KMS-11 (cell line): Measurements from ENCODE around the gene CFAP52.

Experiments used
- H2AFZ ChIP-seq: fragments of 200-600 bp; sonication (generic); 2 replicates; pipeline ENCODE4 v1.6.1; 2016; ENCODE audit warnings: antibody characterized with exemption, mixed run types, low read depth
- H3K27ac ChIP-seq: fragments of 200-600 bp; sonication (generic); 2 replicates; pipeline ENCODE4 v1.6.1; 2016; ENCODE audit warnings: mild to moderate bottlenecking, mixed run types
- H3K27me3 ChIP-seq: fragments of 200-600 bp; sonication (generic); 2 replicates; pipeline ENCODE4 v1.6.1; 2017; ENCODE audit warnings: mild to moderate bottlenecking, low read depth, mixed run types, moderate library complexity; ENCODE audit not compliant: insufficient read depth
- H3K36me3 ChIP-seq: fragments of 200-600 bp; sonication (generic); 2 replicates; pipeline ENCODE4 v1.6.1; 2017; ENCODE audit warnings: mild to moderate bottlenecking, mixed run types; ENCODE audit not compliant: insufficient read depth
- H3K4me1 ChIP-seq: fragments of 200-600 bp; sonication (generic); 2 replicates; pipeline ENCODE4 v1.6.1; 2016; ENCODE audit warnings: mild to moderate bottlenecking, low read depth, mixed run types; ENCODE audit not compliant: poor library complexity, severe bottlenecking
- H3K4me2 ChIP-seq: fragments of 200-600 bp; sonication (generic); 2 replicates; pipeline ENCODE4 v1.7.0; 2016; ENCODE audit warnings: mild to moderate bottlenecking, mixed run types
- H3K4me3 ChIP-seq: fragments of 200-600 bp; sonication (generic); IDR thresholded peaks from 2 replicates; pipeline ENCODE4 v1.6.1; 2017; ENCODE audit warnings: low read depth, low read length, mixed read lengths; ENCODE audit not compliant: insufficient read depth
- H3K79me2 ChIP-seq: fragments of 200-600 bp; sonication (generic); 2 replicates; pipeline ENCODE4 v1.6.1; 2016; ENCODE audit warnings: low read depth, mixed run types; ENCODE audit not compliant: insufficient read depth
- H3K9ac ChIP-seq: fragments of 200-600 bp; sonication (generic); 2 replicates; pipeline ENCODE4 v1.6.1; 2016; ENCODE audit warnings: mild to moderate bottlenecking, mixed run types
- H4K20me1 ChIP-seq: fragments of 200-600 bp; sonication (generic); 2 replicates; pipeline ENCODE4 v1.6.1; 2016; ENCODE audit warnings: mild to moderate bottlenecking, mixed run types; ENCODE audit not compliant: insufficient read depth
- TF ChIP-seq, protein P1 (sequence below): fragments of 200-600 bp; sonication (generic); conservative IDR thresholded peaks from 2 replicates; pipeline ENCODE4 v1.6.1; 2017; ENCODE audit warnings: low read depth, mild to moderate bottlenecking, antibody characterized with exemption, low read length, moderate library complexity, mixed read lengths

Gene CFAP52

DNA sequence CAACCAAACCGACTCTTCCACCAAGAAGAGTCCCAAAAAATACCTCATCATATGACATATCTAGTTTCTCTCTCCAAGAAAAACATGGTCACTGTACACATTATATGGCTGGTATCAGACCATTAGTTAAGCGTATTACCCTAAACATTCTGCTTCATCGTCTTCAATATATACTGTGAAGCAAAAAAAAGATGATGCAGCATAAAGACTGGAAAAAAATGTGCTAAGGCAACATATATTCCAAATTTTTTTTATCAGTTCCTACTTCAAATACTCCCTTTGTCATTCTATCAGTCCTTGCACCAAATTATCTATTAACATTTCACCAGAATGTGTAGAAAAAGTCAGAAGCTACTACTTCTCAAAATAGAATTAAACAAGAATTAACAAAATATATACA, 43.7 kb upstream of the CFAP52 start:
- Histone ChIP-seq H3K4me3 (no peak overlapping the region), H3K79me2 (no peaks in the 10 kb centered on the region), H3K4me2 (no peak overlapping the region), H3K36me3 (no peaks in the 10 kb centered on the region), H4K20me1 (no peaks in the 10 kb centered on the region), H3K9ac (no peak overlapping the region), H3K27me3 (no peaks in the 10 kb centered on the region), H2AFZ (no peak overlapping the region), H3K4me1 (no peaks in the 10 kb centered on the region), H3K27ac (no peak overlapping the region)
- TF ChIP-seq, protein P1, sequence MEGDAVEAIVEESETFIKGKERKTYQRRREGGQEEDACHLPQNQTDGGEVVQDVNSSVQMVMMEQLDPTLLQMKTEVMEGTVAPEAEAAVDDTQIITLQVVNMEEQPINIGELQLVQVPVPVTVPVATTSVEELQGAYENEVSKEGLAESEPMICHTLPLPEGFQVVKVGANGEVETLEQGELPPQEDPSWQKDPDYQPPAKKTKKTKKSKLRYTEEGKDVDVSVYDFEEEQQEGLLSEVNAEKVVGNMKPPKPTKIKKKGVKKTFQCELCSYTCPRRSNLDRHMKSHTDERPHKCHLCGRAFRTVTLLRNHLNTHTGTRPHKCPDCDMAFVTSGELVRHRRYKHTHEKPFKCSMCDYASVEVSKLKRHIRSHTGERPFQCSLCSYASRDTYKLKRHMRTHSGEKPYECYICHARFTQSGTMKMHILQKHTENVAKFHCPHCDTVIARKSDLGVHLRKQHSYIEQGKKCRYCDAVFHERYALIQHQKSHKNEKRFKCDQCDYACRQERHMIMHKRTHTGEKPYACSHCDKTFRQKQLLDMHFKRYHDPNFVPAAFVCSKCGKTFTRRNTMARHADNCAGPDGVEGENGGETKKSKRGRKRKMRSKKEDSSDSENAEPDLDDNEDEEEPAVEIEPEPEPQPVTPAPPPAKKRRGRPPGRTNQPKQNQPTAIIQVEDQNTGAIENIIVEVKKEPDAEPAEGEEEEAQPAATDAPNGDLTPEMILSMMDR: no peak

DNA sequence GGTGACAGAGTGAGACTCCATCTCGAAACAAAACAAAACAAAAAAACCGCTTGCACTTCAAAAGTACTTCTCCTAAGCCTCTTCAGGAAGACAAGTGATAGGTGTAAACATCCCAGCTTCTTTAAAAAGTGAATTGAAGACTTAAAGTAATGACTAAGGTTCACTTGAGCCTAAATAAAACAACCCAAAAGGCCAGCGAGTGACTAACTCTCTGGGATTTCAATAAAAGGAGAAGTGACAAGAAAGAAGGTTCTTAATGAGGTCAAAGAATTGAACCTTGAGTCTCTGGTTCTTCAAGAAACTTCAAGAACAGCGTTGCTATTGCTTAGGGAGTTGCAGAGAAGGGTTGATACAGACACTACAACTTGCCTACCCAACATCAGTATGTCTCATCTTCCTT, 43.0 kb upstream of the CFAP52 start:
- no peaks in the 10 kb centered on the region for H4K20me1 ChIP-seq
- H3K79me2 ChIP-seq: no peaks in the 10 kb centered on the region
- H3K4me1 ChIP-seq: no peaks in the 10 kb centered on the region
- H3K27ac ChIP-seq: no peak overlapping the region
- TF ChIP-seq, protein P1: no peak
- no peaks in the 10 kb centered on the region for H3K36me3 ChIP-seq
- no peaks in the 10 kb centered on the region for H3K27me3 ChIP-seq
- H3K9ac ChIP-seq: no peak overlapping the region
- H3K4me3 ChIP-seq: no peak overlapping the region
- no peak overlapping the region for H3K4me2 ChIP-seq
- H2AFZ ChIP-seq: no peak overlapping the region

DNA sequence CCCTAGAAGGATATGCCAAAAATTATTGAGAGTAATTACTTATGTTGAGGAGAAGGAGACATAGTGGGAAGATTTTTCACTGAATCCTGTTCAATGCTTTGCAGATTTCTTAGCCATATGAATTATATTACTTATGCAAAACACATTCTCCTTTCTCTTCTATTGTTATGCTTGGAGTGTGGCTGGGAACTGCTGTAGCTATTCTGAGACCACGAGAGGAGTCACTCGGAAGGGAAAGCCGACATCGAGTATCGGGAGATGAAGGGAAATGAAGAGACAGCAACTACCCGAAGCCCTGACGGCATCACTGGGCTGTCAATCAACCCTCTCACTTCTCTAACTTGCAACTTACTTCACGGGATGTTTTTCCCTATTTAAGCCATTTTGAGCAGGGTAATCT, 40.4 kb upstream of the CFAP52 start:
- Histone ChIP-seq H3K4me2 (no peak overlapping the region), H3K27ac (no peak overlapping the region), H3K4me3 (no peak overlapping the region), H2AFZ (no peak overlapping the region), H3K36me3 (no peaks in the 10 kb centered on the region), H4K20me1 (no peaks in the 10 kb centered on the region), H3K27me3 (no peaks in the 10 kb centered on the region), H3K9ac (no peak overlapping the region), H3K4me1 (no peaks in the 10 kb centered on the region), H3K79me2 (no peaks in the 10 kb centered on the region)
- TF ChIP-seq, protein P1: no peak

DNA sequence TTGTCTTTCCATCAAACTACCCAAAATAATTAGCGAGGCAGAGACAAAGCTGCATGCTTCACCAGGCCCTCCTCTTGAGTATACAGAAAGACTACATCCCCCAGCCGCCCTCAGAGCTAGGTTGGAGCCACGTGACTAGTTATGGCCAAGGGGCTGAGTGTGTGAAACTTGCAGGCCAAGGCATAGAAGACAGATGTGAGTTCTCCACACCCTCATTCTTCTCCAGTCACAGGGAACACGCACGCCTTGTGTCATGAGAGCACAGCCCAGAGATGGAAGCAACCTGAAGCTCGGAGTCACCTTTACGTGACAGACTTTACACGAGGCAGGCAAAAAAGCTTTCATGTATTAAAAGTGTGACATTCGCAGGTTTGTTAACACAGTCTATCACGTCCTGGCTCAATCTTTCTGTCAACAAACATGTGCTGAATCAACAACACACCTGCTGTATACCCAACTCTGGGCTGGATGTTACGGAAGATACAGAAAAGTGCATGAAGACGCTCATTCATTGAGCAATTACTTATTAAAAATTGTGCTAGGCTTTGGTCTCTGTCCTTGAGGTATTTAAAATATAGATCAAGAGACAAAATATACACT, 39.2 kb upstream of the CFAP52 start:
- H3K79me2 ChIP-seq: no peaks in the 10 kb centered on the region
- TF ChIP-seq, protein P1: no peak
- H3K27me3 ChIP-seq: no peaks in the 10 kb centered on the region
- no peak overlapping the region for H3K4me2 ChIP-seq
- no peaks in the 10 kb centered on the region for H3K4me1 ChIP-seq
- no peak overlapping the region for H2AFZ ChIP-seq
- no peak overlapping the region for H3K9ac ChIP-seq
- H3K36me3 ChIP-seq: no peaks in the 10 kb centered on the region
- no peak overlapping the region for H3K4me3 ChIP-seq
- no peaks in the 10 kb centered on the region for H4K20me1 ChIP-seq
- no peak overlapping the region for H3K27ac ChIP-seq

DNA sequence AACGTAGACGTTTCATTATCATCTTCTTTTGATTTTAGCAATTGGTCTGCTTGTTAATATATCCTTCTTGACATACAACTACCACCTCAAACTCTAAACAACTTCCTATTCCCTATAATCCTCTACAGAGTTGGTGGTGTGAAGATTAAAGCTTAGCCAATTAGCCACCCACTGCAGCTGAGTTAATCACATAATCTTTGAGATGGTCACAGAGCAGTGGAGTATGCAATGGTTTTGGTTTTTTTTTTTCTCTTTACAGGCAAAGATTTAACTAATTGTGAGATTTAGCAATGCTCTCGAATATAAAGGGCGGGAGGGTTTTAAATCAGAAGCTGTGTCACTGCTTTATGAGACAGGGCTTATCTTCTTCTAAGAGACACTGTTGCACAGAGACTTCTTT, 37.8 kb upstream of the CFAP52 start:
- Histone ChIP-seq H4K20me1 (no peaks in the 10 kb centered on the region), H3K79me2 (no peaks in the 10 kb centered on the region), H3K4me2 (no peak overlapping the region), H3K4me1 (no peaks in the 10 kb centered on the region), H2AFZ (no peak overlapping the region), H3K4me3 (no peak overlapping the region), H3K9ac (no peak overlapping the region), H3K27ac (no peak overlapping the region), H3K27me3 (no peaks in the 10 kb centered on the region), H3K36me3 (no peaks in the 10 kb centered on the region)
- TF ChIP-seq, protein P1: no peak
